ENCODE results near the gene KIF26B. TPM values are rescaled to one million over a fixed set of nuclear protein-coding genes. Genes with fewer than 3 reads are reported as not detected.
"Not testable (repeated sequence)": the region's sequence is repeated elsewhere in the genome, so short reads cannot be mapped to it uniquely, and the experiment has no call there.

KIF26B gene
- total RNA-seq, 3 donors from 2014 or later, result 0.03 to 0.24 (median 0.10) TPM

- ATAC-seq; H3K36me3 Mint-ChIP-seq (ENCODE audit: insufficient read depth); H3K4me3 Mint-ChIP-seq; DNase-seq; H3K27me3 Mint-ChIP-seq (ENCODE audit: low read depth); H3K4me1 Mint-ChIP-seq (ENCODE audit: low read depth): not testable (repeated sequence)
- peaks cover 74% of the 10 kb centered on the region for H3K9me3 Mint-ChIP-seq
Measured at GRCh38 chr1:245728035-245728434, 573.2 kb downstream of the KIF26B start.

- DNase-seq (no peak), ATAC-seq (no peak)
- Mint-ChIP-seq H3K4me1 (ENCODE audit: low read depth) (no peaks in the 10 kb centered on the region), H3K4me3 (no peak overlapping the region), H3K27me3 (ENCODE audit: low read depth) (no peaks in the 10 kb centered on the region), H3K36me3 (ENCODE audit: insufficient read depth) (peaks cover 4% of the 10 kb centered on the region), H3K9me3 (peaks cover 66% of the 10 kb centered on the region)
Measured at GRCh38 chr1:245730801-245731200, 576.0 kb downstream of the KIF26B start.

DNA sequence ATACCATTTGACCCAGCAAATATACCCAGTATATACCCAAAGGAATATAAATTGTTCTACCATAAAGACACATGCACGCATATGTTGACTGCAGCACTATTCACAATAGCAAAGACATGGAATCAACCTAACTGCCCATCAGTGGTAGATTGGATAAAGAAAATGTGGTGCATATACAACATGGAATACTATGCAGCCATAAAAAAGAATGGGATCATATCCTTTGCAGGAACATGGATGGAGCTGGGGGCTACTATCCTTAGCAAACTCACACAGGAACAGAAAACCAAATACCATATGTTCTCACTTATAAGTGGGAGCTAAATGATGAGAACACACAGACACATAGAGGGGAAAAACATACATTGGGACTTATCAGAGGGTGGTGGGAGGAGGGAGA, 585.6 kb downstream of the KIF26B start:
- H3K4me3 Mint-ChIP-seq; ATAC-seq; H3K4me1 Mint-ChIP-seq (ENCODE audit: low read depth); DNase-seq; H3K36me3 Mint-ChIP-seq (ENCODE audit: insufficient read depth); H3K27me3 Mint-ChIP-seq (ENCODE audit: low read depth): not testable (repeated sequence)
- peaks cover 12% of the 10 kb centered on the region for H3K9me3 Mint-ChIP-seq

DNA sequence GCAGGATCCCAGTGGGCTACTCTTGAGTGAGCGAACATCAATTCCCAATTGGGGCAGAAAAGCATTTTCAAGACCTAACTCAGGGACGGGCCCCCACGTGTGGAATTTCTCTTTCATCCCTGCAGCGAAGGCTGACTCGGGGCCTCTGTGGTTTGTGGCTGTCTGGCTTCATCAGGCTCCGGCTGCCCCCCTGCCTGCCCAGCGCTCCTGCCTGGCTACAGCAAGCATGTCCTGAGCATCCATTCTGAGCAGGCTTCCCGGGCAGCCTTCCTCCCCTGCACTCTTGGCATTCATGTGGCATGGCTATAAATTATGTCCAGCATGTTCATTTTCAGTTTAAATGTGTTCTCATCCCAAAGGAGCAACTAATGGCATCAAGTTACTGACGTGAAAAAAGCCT, 588.1 kb downstream of the KIF26B start:
- H3K4me1 Mint-ChIP-seq (ENCODE audit: low read depth), result no peaks in the 10 kb centered on the region
- no peak for ATAC-seq
- H3K27me3 Mint-ChIP-seq (ENCODE audit: low read depth), result no peaks in the 10 kb centered on the region
- DNase-seq, result no peak
- peaks cover 19% of the 10 kb centered on the region for H3K9me3 Mint-ChIP-seq
- H3K36me3 Mint-ChIP-seq (ENCODE audit: insufficient read depth), result peaks cover 17% of the 10 kb centered on the region
- H3K4me3 Mint-ChIP-seq, result no peak overlapping the region

GRCh38 chr1:245748240-245748639, 593.5 kb downstream of the KIF26B start:
- Mint-ChIP-seq H3K36me3 (ENCODE audit: insufficient read depth) (peaks cover 50% of the 10 kb centered on the region), H3K9me3 (peaks cover 25% of the 10 kb centered on the region)

GRCh38 chr1:245748646-245749045, 593.9 kb downstream of the KIF26B start:
- no peak for ATAC-seq
- Mint-ChIP-seq H3K4me3 (no peak overlapping the region), H3K9me3 (peaks cover 25% of the 10 kb centered on the region), H3K27me3 (ENCODE audit: low read depth) (no peaks in the 10 kb centered on the region), H3K36me3 (ENCODE audit: insufficient read depth) (peaks cover 53% of the 10 kb centered on the region), H3K4me1 (ENCODE audit: low read depth) (no peaks in the 10 kb centered on the region)
- DNase-seq, result no peak

More at GRCh38 chr1:245748240-245748639, 593.5 kb downstream of the KIF26B start:
- Mint-ChIP-seq H3K4me1 (ENCODE audit: low read depth) (no peaks in the 10 kb centered on the region), H3K27me3 (ENCODE audit: low read depth) (no peaks in the 10 kb centered on the region), H3K4me3 (no peak overlapping the region)
- ATAC-seq (no peak), DNase-seq (no peak)

- Mint-ChIP-seq H3K27me3 (ENCODE audit: low read depth) (no peaks in the 10 kb centered on the region), H3K36me3 (ENCODE audit: insufficient read depth) (peaks cover 53% of the 10 kb centered on the region), H3K4me3 (no peak overlapping the region), H3K4me1 (ENCODE audit: low read depth) (no peaks in the 10 kb centered on the region), H3K9me3 (peaks cover 25% of the 10 kb centered on the region)
- no peak for DNase-seq
- no peak for ATAC-seq
Measured at GRCh38 chr1:245749053-245749452, 594.3 kb downstream of the KIF26B start.

DNA sequence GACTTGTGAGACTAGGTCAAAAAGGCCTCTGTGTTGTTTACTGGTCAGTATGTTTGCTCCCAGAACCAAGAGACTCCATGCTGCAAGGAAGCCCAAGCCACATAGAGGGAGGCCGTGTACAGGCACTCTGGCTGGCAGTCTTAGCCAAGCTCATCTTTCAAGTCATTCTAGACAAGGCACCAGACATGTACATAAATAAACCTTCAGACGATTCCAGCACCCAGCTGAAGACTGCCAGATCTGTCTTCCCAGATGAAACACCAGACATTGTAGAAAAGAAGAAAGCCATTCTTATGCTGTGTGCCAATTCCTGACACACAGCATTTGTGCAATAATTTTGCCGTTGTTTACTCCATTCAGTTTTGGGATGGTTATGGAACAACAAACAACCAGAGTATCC, 595.5 kb downstream of the KIF26B start:
- no peak for DNase-seq
- no peak overlapping the region for H3K4me3 Mint-ChIP-seq
- no peak for ATAC-seq
- H3K36me3 Mint-ChIP-seq (ENCODE audit: insufficient read depth), result peaks cover 53% of the 10 kb centered on the region
- no peaks in the 10 kb centered on the region for H3K27me3 Mint-ChIP-seq (ENCODE audit: low read depth)
- H3K9me3 Mint-ChIP-seq, result peaks cover 19% of the 10 kb centered on the region
- no peaks in the 10 kb centered on the region for H3K4me1 Mint-ChIP-seq (ENCODE audit: low read depth)

- Mint-ChIP-seq H3K36me3 (ENCODE audit: insufficient read depth) (peaks cover 47% of the 10 kb centered on the region), H3K27me3 (ENCODE audit: low read depth) (no peaks in the 10 kb centered on the region), H3K4me1 (ENCODE audit: low read depth) (no peaks in the 10 kb centered on the region), H3K9me3 (peaks cover 23% of the 10 kb centered on the region), H3K4me3 (no peak overlapping the region)
- DNase-seq (no peak), ATAC-seq (no peak)
Measured at GRCh38 chr1:245751116-245751515, 596.3 kb downstream of the KIF26B start.

GRCh38 chr1:245751726-245752470, 597.1 kb downstream of the KIF26B start:
- Mint-ChIP-seq H3K4me1 (ENCODE audit: low read depth) (no peaks in the 10 kb centered on the region), H3K36me3 (ENCODE audit: insufficient read depth) (peaks cover 41% of the 10 kb centered on the region), H3K9me3 (peaks cover 27% of the 10 kb centered on the region), H3K27me3 (ENCODE audit: low read depth) (no peaks in the 10 kb centered on the region), H3K4me3 (no peak overlapping the region)
- ATAC-seq (no peak), DNase-seq (no peak)

DNA sequence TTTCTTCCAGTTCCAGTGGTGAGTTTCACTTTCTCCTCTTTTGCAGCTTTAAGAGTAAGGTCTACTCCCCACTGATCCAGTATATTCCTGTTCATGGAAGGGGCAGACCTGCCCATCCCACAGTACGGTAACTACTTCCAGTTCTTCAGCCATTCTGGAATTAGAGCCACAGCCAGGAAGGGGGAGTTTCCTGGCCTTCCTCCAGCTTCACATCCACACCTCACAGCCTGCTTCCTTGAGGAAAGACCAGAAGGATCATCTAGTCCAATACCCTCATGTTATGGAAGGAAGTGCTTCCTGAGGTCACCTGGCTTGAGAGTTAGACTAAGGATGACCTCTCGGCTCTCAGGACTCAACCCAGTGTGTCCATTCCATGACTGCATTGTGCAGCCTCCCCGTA, 597.8 kb downstream of the KIF26B start:
- Mint-ChIP-seq H3K27me3 (ENCODE audit: low read depth) (no peaks in the 10 kb centered on the region), H3K4me1 (ENCODE audit: low read depth) (no peaks in the 10 kb centered on the region), H3K4me3 (no peak overlapping the region), H3K36me3 (ENCODE audit: insufficient read depth) (peaks cover 35% of the 10 kb centered on the region), H3K9me3 (peaks cover 33% of the 10 kb centered on the region)
- ATAC-seq (no peak), DNase-seq (no peak)

- H3K27me3 Mint-ChIP-seq (ENCODE audit: low read depth), result no peaks in the 10 kb centered on the region
- H3K36me3 Mint-ChIP-seq (ENCODE audit: insufficient read depth), result peaks cover 32% of the 10 kb centered on the region
- DNase-seq, result no peak
- ATAC-seq, result no peak
- no peak overlapping the region for H3K4me3 Mint-ChIP-seq
- H3K4me1 Mint-ChIP-seq (ENCODE audit: low read depth), result no peaks in the 10 kb centered on the region
- peaks cover 39% of the 10 kb centered on the region for H3K9me3 Mint-ChIP-seq
Measured at GRCh38 chr1:245753807-245754206, 599.0 kb downstream of the KIF26B start.

- DNase-seq, result no peak
- no peaks in the 10 kb centered on the region for H3K4me1 Mint-ChIP-seq (ENCODE audit: low read depth)
- no peak for ATAC-seq
- peaks cover 35% of the 10 kb centered on the region for H3K36me3 Mint-ChIP-seq (ENCODE audit: insufficient read depth)
- no peaks in the 10 kb centered on the region for H3K27me3 Mint-ChIP-seq (ENCODE audit: low read depth)
- no peak overlapping the region for H3K4me3 Mint-ChIP-seq
- peaks cover 41% of the 10 kb centered on the region for H3K9me3 Mint-ChIP-seq
Measured at GRCh38 chr1:245754463-245754961, 599.7 kb downstream of the KIF26B start.
